Raji (cell line): ENCODE results near the gene PUM1.

ENCODE experiments used
- POLR2A ChIP-seq: IDR thresholded peaks from 2 replicates; pipeline ENCODE4 v1.6.1; 2011; ENCODE audit warnings: low read depth, low read length, control low read depth; ENCODE audit not compliant: insufficient read depth

Gene PUM1

GRCh38 chr1:30903343-30904034 is 162.0 kb downstream of the PUM1 start:
- no peak for TF ChIP-seq POLR2A

DNA sequence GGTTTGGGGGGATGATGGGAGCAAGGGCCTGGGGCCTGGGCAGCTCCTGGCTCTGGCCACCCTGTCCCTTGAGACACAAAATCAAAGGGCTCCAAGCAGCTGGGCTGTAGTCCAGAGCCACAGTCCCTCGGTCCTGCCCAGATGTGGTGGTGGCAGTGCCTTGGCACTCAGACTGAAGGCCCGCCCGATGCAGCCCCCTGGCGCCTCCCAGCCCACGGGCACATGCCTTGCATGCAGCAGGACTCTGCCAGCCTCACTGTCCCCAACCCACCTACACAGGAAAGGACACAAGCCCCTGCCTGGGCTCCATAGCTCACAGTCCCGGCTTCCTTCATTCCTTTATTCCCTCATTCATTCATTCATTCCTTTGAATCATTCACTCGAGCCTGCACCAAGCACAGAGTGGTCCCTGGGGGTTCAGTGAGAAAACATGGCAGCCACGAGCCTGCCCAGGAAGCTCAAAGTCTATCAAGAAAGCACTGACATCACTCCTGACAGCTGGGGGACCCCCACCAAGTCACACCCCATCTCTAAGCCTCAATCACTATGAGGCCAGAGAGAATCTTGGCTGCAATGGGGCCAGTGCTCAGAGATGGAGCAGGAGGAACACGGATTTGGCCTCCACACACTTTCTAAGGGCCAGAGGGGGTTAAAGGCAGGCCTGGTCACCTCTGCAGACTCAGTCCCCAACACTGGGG is 162.8 kb downstream of the PUM1 start:
- no peak for TF ChIP-seq POLR2A

DNA sequence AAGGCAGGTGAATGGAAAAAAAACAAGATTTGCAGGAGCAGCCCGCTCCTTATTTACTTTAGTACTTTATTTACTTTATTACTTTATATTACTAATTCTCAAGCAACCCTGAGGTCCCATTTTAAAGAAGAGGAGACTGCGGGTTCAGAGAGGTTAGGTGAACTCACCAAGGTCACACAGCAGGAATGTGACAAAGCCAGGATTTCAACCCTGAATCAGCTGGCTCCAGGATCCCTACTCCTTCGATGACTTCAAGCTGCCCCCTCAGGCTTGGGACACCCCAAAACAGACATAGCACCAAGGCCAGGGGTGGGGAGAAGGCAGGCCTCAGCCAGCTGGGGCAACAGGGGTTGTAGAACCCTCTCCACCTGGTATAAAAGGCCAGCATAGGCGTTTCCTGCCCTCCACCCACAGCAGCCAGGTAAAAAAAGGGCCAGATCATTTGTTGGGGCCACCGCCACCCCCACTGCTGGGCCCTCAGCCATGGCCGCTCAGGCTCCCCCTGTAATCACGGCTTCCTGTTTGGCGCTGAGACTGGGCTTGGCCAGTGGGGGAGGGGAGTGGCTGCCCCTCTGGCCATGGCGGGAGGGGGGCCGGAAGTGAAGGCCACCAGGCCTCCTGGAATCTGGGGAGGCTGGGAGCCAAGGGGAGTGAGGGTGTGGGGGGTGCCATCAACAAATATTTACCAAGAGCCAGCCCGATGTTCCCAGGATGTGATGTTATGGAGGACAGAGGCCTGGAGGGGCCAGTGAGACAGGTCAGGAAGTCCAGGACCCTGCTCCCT is 163.5 kb downstream of the PUM1 start:
- TF ChIP-seq POLR2A, result no peak

- no peak for TF ChIP-seq POLR2A
Measured at GRCh38 chr1:30900931-30901560, 164.5 kb downstream of the PUM1 start.

DNA sequence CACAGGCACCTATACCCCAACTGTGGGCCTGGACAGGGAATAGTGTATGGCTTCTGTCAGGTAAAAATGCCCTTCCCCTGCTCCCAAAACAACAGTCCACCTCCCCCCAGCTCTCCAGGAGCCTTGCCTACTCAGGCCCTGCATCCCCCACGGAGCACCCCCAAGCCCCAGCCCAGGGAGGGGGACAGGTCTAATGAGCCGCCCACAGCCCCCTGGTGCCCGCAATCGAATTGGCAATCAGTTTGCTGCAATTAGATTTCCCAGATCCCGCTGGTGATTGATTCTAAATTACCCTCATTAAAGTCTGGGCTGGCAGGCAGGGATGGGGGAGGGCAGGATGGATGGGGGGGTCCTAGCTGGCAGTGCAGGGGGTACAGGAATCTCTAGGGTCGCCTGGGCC is 165.0 kb downstream of the PUM1 start:
- no peak for TF ChIP-seq POLR2A

DNA sequence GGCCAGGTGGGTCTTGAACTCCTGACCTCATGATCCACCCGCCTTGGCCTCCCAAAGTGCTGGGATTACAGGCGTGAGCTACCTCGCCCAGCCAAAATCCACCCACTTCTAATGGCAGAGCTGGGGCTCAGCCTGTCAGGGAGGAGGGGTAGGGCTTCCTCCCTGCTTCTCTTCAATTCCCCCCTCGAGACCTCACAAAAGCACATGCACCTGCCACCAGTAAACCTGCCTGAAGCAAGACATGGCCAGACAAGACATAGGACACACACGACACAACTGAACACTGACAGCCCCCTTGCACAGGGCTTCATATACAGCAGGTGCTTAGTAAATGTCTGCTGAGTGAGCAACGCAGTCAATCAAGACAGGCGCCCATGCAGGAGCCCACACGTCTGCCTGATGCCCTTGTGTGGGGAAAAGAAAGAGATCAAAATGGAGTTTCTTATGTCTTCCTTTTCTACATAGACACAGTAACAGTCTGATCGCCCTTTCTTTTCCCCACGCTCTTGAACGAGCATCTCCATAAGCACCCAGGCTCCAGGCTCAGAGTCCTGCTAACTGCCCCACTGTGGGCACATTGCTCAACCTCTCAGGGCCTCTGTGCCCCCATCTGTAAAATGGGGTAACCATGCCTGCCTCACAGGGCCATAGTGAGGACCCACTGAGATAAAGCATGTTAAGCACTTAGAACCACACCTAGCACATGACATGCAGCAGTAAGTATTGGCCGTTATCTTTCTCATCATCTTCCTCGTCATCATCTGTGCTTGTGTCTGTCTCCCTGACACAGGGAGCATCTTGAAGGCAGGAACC is 165.7 kb downstream of the PUM1 start:
- TF ChIP-seq POLR2A, result no peak

DNA sequence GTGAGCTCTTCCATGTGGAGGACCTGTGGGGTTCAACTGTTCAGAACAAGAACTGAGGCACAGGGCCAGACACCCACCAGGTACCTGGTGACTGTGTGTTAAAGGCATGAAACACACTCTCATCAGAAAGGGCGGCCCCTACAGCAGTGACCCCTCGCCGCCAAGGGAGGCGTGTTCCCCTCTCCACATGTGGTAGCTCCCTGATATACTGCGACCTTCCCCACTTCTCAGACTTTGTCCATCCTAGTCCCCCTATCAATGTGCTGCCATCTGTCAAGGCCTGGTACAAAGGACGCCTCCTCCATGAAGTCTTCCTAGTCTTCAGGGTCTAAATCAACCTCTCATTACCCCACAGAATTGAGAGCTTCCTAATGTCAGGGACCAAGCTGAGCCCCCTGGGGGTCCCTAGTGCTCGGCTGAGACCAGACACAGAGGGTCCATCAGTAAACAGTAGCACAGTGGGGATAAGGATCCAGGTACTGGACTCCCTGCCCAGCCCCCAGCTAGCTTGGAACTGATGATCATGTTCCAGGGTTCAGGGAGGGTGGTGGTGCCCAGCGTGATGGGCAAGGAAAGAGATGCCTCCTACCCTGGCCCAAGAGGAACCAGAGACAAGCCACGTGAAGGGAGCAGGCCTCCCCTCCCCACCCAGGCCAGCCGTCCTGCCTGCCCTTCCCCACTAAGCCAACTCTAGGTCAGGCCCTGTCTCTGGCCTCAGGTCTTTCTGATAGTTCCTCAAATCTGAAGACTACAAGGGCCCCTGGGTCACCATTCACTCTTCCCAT is 167.3 kb downstream of the PUM1 start:
- TF ChIP-seq POLR2A, result no peak

DNA sequence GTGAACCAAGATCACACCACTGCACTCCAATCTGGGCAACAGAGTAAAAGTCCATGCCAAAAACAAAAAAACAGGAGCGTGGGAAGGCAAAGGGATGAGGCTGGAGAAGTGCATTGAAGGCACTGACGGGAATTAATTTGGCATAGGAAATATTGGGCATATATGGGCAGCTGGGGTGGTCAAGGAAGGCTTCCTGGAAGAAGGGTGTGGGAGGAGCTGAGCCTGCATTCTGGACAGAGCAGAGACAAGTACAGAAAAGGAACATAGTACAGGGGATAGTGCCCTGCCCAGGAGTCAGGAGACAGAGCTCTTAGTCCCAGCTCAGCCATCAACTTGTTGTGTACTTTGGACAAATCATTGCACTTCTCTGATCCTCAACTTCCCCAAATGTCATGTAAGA is 168.6 kb downstream of the PUM1 start:
- no peak for TF ChIP-seq POLR2A

DNA sequence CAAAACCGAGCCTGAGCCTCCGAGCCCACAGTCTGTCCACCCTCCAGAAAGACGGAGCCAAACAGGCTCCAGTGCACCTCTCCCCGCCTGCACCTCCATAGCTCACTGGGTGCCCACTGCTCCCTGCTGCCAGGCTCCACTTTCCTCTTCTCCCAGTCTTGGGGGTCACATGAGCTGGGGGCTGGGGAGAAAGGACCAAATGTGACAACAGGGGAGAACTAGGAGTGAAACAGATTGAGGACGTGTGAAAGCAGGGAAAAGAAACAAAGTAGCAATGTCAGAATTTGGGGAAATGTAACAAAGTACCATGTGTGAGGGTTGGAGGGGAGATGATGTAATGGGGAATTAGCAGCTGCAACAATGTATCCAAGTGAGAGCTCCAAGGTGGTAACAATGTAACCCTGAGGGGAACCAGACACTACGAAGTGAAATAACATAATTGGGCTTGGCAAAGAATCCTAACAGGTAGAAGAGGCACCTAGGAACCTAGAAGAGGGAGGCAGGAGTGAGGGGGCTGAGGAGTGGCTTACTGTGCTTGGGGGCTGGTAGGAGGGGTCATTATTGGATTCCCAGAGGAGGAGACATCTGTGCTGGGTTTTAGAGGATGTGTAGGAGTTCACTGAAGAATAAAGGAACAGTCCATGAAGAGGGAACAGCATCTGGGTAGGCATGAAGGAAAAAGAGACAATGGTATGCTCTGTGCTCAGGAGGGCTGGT is 169.4 kb downstream of the PUM1 start:
- TF ChIP-seq POLR2A, result no peak

GRCh38 chr1:30895382-30895943 is 170.1 kb downstream of the PUM1 start:
- no peak for TF ChIP-seq POLR2A

DNA sequence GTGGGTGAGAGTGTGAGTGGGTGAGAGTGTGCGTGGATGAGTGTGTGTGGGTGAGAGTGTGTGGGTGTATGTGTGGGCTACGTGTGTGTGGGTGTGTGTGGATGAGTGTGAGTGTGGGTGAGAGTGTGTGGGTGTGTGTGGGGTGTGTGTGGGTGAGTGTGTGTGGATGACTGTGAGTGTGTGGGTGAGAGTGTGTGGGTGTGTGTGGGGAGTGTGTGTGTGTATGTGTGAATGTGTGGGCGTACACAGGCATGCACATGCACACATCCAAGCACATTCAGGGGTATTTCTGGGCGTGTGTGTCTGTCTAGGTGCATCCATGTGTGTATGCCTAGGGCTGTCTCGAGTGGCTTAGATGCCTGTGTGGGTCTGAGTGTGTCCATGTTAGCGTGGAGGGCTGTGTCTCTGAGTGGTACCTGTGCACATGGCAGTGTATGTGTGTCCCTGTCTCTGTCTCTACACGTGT is 171.0 kb downstream of the PUM1 start:
- no peak for TF ChIP-seq POLR2A

DNA sequence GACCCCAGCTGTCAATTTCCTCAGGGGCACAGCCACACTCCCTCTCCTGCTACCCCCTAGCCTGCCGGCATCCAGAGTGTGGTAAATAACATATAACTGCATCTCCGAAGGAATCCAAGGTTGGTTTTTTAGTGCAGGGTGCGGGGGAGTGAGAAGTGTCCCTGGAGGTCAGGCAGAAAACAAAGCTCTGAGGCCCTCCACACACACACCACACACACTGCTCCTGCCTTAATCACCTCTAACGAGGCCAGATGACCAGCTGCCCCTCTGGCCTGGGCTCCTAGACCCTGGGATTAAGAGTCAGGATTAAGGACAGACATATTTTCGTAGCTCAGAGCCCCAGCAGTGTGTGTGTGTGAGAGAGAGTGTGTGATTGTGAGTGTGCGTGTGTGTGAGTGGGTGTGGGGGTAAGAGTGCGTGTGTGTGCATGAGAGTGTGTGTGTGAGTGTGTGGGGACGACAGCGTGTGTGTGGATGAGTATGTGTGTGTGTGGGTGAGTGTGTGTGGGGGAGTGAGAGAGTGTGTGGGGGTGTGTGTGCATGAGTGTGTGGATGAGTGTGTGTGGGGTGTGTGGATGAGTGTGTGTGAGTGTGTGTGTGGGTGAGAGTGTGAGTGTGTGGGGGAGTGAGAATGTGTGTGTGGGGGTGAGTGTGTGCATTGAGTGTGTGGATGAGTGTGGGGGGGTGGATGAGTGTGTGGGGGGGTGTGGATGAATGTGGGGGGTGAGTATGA is 171.6 kb downstream of the PUM1 start:
- no peak for TF ChIP-seq POLR2A
